HG02623 (cell line): Measurements from ENCODE around the gene BCL7C.

Experiments used
- ATAC-seq: cut with Tn5 transposase; IDR thresholded peaks from one replicate; pipeline ENCODE4 v1.9.1; 2021; ENCODE audit warnings: moderate library complexity; ENCODE audit not compliant: unreplicated experiment

Gene BCL7C

DNA sequence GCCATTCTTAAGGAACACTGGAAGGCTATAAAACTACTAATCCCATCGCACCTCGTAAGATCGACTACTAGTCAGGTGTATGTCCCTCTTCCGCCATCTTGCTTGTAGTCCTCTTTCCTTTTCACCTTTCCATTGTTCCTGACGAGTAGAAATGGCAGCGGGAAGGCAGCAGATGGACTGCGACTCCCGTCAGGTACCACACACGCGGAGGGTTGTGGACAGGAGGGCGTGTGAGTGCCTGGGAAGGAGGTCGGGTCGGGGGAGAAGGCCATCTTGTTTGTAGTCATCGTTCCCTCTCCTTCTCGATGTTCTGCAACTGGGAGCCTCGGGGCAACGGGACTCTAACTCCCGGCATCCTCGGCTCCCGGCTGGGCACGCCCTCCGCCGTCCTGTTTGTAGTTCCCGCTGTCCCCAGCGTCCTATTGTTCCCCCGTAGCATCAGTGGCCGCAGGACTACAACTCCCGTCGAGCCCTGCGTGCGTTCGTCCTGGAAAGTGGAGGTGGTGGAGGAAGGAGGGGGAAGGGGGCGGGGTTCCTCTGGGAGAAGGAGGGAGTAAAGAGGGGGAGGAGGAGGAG, 29.2 kb upstream of the BCL7C start:
- peak; percentile 58 for ATAC-seq

DNA sequence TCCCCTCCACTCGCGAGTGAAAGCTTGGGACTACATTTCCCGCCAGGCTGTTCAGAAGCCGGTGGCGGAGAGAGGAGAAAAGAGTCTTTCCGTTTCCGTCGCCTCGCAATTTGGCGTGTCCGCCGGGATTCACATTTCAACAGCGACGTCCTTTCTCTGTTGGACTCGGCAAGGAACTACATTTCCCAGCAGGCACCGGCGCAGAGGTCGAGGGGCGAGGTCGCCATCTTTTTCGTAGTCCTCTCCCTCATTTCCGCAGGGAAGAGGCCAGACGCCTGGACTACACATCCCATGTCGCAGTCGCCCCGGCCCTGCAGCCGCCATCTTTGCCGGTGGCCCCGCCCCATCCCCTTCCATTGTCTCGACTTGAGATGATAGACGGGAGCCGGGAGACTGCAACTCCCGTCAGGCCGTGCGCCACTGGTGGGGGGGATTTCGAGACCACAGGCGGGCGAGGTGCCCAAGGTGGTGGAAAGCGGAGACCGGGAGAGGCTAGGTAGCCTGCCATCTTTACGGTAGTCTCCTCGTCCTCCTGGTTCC, 28.6 kb upstream of the BCL7C start:
- peak; percentile 66 for ATAC-seq

GRCh38 chr16:30921748-30922419, 28.0 kb upstream of the BCL7C start:
- no peak for ATAC-seq

DNA sequence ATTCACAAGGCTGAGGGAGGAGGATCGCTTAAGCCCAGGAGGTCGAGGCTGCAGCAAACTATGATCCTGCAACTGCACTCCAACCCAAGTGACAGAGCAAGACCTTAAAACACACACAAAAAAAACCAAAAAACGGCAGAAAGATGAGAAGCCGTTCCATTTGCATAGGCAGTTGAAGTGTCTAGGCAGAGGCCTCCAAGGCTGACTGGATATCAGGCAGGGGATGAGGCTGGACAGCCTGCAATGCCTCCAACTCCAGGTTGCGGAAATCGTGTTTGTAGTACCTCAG, 27.5 kb upstream of the BCL7C start:
- no peak for ATAC-seq

DNA sequence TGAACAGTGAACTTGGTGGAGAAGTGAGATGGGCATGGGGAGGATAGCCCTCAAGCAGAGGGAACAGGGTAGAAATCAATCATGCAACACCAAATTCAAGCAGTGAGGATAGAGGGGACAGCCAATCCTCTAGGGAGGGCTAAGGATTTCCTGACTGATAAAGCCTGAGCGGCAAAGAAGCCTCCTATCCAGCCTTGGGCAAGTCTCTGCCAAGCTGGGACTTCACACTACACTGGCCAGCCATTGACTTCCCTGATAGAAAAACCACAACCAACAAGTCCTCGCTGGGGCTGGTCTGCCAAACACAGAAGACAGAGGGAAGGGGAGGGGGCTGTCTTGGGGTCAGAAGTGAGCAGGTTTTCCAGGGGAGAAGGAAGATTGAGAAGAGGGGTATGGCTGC, 27.0 kb upstream of the BCL7C start:
- ATAC-seq: no peak

DNA sequence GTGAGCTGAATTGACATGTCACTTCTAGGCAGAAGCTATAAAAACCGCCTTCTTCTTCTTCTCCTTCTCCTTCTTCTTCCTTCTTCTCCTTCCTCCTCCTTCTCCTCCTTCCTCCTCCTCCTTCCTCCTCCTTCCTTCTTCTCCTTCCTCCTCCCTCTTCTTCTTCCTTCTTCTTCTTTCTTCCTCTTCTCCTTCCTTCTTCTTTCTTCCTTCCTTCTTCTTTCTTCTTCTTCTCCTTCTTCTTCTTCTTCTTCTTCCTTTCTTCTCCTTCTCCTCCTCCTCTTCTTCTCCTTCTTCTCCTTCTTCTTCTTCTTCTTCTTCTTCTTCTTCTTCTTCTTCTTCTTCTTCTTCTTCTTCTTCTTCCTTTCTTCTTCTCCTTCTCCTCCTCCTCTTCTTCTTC, 24.7 kb upstream of the BCL7C start:
- ATAC-seq: no peak

GRCh38 chr16:30914830-30915229, 21.0 kb upstream of the BCL7C start:
- no peak for ATAC-seq

GRCh38 chr16:30912794-30913412, 19.0 kb upstream of the BCL7C start:
- ATAC-seq: no peak

DNA sequence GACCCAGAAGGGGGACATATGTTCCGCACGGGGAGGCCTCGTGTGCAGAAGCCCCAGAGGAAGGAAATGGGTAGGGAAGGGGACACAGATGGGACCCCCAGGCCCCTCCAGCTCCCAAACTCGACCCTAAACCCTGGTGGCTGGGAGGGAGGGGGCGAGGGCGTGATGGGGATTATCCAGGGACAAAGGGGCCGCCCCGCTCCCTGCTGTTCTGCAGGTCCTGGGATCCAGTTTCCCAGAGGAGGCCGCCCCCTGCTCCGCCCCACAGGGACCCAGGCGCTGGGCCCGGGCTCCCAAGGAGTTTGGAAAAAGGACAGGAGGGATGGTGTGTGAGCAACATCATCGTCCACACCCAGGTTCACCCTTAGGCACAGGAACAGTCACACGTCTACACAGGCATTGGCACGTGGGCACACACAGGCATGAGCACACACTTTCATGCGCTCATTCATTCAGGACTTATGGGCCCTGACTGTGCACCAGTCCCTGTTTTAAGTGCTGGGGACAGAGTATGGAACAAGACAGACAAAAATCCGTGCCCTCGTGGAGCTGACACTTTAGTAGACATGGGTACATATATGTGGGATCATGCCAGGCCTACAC, 16.7 kb upstream of the BCL7C start:
- no peak for ATAC-seq

- no peak for ATAC-seq
Observed at GRCh38 chr16:30907064-30907463, 13.2 kb upstream of the BCL7C start.

DNA sequence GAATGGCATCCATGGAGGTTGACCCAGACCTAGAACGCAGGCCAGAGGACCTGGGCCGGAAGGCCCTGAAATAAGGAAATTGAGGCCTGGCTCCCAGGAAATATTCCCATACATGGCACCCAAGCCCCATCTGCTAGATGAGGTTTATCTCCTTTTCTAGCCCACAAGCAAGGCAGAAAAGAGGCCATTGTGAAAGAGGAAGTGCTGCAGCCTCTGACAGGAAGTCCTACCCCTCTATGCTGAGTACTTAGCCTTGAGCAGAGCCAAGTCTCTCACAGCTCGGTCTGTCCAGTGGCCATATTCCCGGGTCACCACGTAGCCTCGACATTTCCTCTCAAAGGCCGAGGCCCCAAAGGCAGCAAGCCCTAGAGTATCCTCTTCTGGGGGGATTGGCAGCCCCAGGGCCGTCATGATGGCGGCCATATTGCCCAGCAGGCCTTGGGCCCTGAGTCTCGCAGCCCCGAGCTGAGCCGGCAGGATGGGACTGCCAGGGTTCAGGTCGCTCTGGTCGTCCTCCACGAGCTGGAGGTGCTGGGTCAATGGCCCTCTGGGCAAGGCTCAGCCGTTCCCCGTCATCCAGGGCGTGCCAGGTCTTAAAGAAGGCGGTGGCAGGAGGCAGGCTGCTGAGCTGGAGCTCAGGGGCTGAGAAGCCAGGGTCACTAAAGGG, 10.4 kb upstream of the BCL7C start:
- no peak for ATAC-seq

DNA sequence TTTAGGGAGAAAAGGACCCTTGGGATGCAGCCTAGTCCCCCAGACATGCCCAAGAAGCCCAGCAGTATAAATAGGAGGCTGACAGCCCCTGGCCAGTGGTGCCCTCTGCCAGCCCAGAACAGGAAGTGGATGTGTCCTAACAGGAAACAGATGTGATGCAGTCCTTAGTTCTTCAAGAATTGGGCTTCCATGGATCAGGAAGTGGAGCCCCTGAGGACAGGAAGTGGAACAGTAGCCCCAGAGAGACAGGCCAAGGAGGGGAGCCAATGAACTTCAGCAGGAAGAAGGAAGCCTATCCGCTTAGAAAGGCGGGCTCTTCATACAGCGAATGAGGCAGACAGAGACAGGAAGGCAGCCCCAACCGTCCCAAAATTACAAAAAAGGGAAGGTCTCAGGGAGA, 9.7 kb upstream of the BCL7C start:
- no peak for ATAC-seq

- ATAC-seq: no peak
Observed at GRCh38 chr16:30903002-30903401, 9.1 kb upstream of the BCL7C start.

DNA sequence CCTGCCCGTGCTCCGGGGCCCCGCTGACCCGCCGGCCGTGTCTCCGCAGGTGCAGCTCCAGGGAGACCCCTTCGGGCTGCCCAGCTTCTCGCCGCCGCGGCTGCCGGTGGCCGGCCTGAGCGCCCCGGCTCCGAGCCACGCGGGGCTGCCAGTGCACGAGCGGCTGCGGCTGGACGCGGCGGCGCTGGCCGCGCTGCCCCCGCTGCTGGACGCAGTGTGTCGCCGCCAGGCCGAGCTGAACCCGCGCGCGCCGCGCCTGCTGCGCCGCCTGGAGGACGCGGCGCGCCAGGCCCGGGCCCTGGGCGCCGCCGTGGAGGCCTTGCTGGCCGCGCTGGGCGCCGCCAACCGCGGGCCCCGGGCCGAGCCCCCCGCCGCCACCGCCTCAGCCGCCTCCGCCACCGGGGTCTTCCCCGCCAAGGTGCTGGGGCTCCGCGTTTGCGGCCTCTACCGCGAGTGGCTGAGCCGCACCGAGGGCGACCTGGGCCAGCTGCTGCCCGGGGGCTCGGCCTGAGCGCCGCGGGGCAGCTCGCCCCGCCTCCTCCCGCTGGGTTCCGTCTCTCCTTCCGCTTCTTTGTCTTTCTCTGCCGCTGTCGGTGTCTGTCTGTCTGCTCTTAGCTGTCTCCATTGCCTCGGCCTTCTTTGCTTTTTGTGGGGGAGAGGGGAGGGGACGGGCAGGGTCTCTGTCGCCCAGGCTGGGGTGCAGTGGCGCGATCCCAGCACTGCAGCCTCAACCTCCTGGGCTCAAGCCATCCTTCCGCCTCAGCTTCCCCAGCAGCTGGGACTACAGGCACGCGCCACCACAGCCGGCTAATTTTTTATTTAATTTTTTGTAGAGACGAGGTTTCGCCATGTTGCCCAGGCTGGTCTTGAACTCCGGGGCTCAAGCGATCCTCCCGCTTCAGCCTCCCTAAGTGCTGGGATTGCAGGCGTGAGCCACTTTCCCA, 8.4 kb upstream of the BCL7C start:
- ATAC-seq: peak; percentile 48

GRCh38 chr16:30901201-30902028, 7.5 kb upstream of the BCL7C start:
- no peak for ATAC-seq

GRCh38 chr16:30900588-30900987, 6.7 kb upstream of the BCL7C start:
- ATAC-seq: no peak

GRCh38 chr16:30899794-30900193, 5.9 kb upstream of the BCL7C start:
- no peak for ATAC-seq

- ATAC-seq: peak; percentile 35
Observed at GRCh38 chr16:30896889-30897733, 3.2 kb upstream of the BCL7C start.
